Breast epithelium (tissue), 3 donors: ENCODE data around the gene BPIFA2.

Experiments
- POLR2A ChIP-seq: fragments of 450-650 bp; IDR thresholded peaks from one replicate; pipeline ENCODE4 v1.6.1; 2016; ENCODE audit warnings: antibody characterized with exemption, mild to moderate bottlenecking, moderate library complexity
- POLR2AphosphoS5 ChIP-seq, 3 donors: sonication (generic); formaldehyde crosslinking; IDR thresholded peaks; one replicate each; pipeline ENCODE4 v1.6.1; 2017; ENCODE audit warnings: antibody characterized with exemption in 3 of 3
- TF ChIP-seq, protein P1 (sequence below), 3 donors: fragments of 450-650 bp; IDR thresholded peaks; one replicate each; pipeline ENCODE4 v1.5.1; 2016 to 2017; ENCODE audit warnings: antibody characterized with exemption in 3 of 3, mild to moderate bottlenecking in 3 of 3, moderate library complexity in 3 of 3

DNA sequence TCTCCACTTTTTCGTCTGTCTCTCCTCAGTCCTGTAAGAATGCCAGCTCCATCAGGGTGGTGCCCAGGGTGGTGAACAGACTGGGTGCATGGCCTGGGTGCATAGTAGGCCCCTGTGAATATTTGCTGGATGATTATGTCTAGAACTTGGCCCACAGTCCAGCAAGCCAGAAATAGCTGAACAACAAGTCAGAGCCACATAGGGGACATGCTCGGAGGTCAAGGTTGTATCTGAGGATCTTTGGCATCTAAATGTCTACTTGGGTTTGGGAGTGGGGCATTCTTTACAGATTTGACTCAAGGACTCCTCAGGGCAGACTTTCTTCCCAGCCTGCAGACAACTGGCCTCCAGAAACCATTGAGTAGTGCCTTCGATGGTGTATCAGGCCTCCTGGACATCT lies 31.1 kb downstream of the BPIFA2 start:
- no peak for TF ChIP-seq POLR2A
- TF ChIP-seq POLR2AphosphoS5 (IDR thresholded peaks at IDR 0.05): no peak
- TF ChIP-seq, protein P1, sequence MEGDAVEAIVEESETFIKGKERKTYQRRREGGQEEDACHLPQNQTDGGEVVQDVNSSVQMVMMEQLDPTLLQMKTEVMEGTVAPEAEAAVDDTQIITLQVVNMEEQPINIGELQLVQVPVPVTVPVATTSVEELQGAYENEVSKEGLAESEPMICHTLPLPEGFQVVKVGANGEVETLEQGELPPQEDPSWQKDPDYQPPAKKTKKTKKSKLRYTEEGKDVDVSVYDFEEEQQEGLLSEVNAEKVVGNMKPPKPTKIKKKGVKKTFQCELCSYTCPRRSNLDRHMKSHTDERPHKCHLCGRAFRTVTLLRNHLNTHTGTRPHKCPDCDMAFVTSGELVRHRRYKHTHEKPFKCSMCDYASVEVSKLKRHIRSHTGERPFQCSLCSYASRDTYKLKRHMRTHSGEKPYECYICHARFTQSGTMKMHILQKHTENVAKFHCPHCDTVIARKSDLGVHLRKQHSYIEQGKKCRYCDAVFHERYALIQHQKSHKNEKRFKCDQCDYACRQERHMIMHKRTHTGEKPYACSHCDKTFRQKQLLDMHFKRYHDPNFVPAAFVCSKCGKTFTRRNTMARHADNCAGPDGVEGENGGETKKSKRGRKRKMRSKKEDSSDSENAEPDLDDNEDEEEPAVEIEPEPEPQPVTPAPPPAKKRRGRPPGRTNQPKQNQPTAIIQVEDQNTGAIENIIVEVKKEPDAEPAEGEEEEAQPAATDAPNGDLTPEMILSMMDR (IDR thresholded peaks at IDR 0.05): no peak
